ENCODE measurements around the gene SVOPL. TPM values are rescaled to one million over a fixed set of nuclear protein-coding genes. Genes with fewer than 3 reads are reported as not detected.

The SVOPL gene
- total RNA-seq, 6 donors from 2014 or later, result under 0.01 to 0.63 (median 0.59) TPM; not detected in 3

- Histone ChIP-seq H3K4me1 (no peaks in the 10 kb centered on the region), H3K9me3 (peaks cover 7 to 39% (median 32%) of the 10 kb centered on the region in 4 donors), H3K27ac (peak overlapping the region in 2 of 4 donors; percentile 26 to 64), H3K36me3 (peaks cover 13 to 85% (median 62%) of the 10 kb centered on the region in 4 donors), H3K27me3 (no peaks in the 10 kb centered on the region), H3K4me3 (no peak overlapping the region)
- peak in 1 of 2 donors; percentile 38 for DNase-seq
- WGBS, 2 donors, result 89 to 95% methylated on average over 8 of the region's 8 CpGs
- TF ChIP-seq CTCF (IDR thresholded peaks at IDR 0.05), result no peak
- TF ChIP-seq POLR2A (IDR thresholded peaks at IDR 0.05), result no peak
- TF ChIP-seq POLR2AphosphoS5 (IDR thresholded peaks at IDR 0.05), result no peak
- TF ChIP-seq EP300 (IDR thresholded peaks at IDR 0.05), result no peak
- ATAC-seq (ENCODE audit: low FRiP score in 2 of 2), result peak; percentile 41 to 65
Observed at GRCh38 chr7:138565071-138565450, 136.1 kb downstream of the SVOPL start.

GRCh38 chr7:138564365-138564764, 136.8 kb downstream of the SVOPL start:
- peak in 1 of 2 donors; percentile 37 for DNase-seq
- Histone ChIP-seq H3K9me3 (peaks cover 7 to 42% (median 33%) of the 10 kb centered on the region in 4 donors), H3K36me3 (peaks cover 11 to 87% (median 65%) of the 10 kb centered on the region in 4 donors), H3K27me3 (no peaks in the 10 kb centered on the region), H3K4me3 (no peak overlapping the region), H3K27ac (peak overlapping the region in 2 of 4 donors; percentile 26 to 64), H3K4me1 (no peaks in the 10 kb centered on the region)
- no peak for ATAC-seq (ENCODE audit: low FRiP score in 2 of 2)
- TF ChIP-seq EP300 (IDR thresholded peaks at IDR 0.05) (no peak), CTCF (IDR thresholded peaks at IDR 0.05) (no peak), POLR2AphosphoS5 (IDR thresholded peaks at IDR 0.05) (no peak), POLR2A (IDR thresholded peaks at IDR 0.05) (no peak)
- 62 to 79% methylated on average over 5 of the region's 5 CpGs for WGBS, 2 donors

GRCh38 chr7:138563808-138564207, 137.4 kb downstream of the SVOPL start:
- H3K9me3 ChIP-seq, result peaks cover 7 to 42% (median 35%) of the 10 kb centered on the region in 4 donors
- DNase-seq (no peak), ATAC-seq (ENCODE audit: low FRiP score in 2 of 2) (no peak)
- WGBS, 2 donors, result 66 to 74% methylated on average over 4 of the region's 4 CpGs
- TF ChIP-seq POLR2A (IDR thresholded peaks at IDR 0.05), result no peak
- no peak for TF ChIP-seq EP300 (IDR thresholded peaks at IDR 0.05)
- TF ChIP-seq CTCF (IDR thresholded peaks at IDR 0.05), result no peak
- no peak for TF ChIP-seq POLR2AphosphoS5 (IDR thresholded peaks at IDR 0.05)
- no peaks in the 10 kb centered on the region for H3K4me1 ChIP-seq
- no peak overlapping the region for H3K4me3 ChIP-seq
- no peaks in the 10 kb centered on the region for H3K27me3 ChIP-seq
- H3K27ac ChIP-seq, result peak overlapping the region in 2 of 4 donors; percentile 26 to 64
- peaks cover 8 to 87% (median 69%) of the 10 kb centered on the region in 4 donors for H3K36me3 ChIP-seq

GRCh38 chr7:138559448-138559847, 141.7 kb downstream of the SVOPL start:
- no peaks in the 10 kb centered on the region for H3K27me3 ChIP-seq
- H3K36me3 ChIP-seq, result peaks cover 31 to 97% (median 85%) of the 10 kb centered on the region in 4 donors
- no peak overlapping the region for H3K4me3 ChIP-seq
- peaks cover 18 to 62% (median 53%) of the 10 kb centered on the region in 4 donors for H3K9me3 ChIP-seq
- TF ChIP-seq EP300 (IDR thresholded peaks at IDR 0.05) (no peak), POLR2AphosphoS5 (IDR thresholded peaks at IDR 0.05) (no peak), POLR2A (IDR thresholded peaks at IDR 0.05) (no peak), CTCF (IDR thresholded peaks at IDR 0.05) (no peak)
- H3K27ac ChIP-seq, result no peak overlapping the region
- H3K4me1 ChIP-seq, result no peaks in the 10 kb centered on the region
- 97% methylated on average over 5 of the region's 5 CpGs for WGBS, 2 donors
- ATAC-seq (ENCODE audit: low FRiP score in 2 of 2), result no peak
- no peak for DNase-seq

Measured in upper lobe of left lung (tissue), 6 donors.